ENCODE measurements around the gene C17orf100.
A peak's percentile ranks its signal among the peaks of the same experiment; 100 is the strongest.
"Not testable (repeated sequence)": the region's sequence is repeated elsewhere in the genome, so short reads cannot be mapped to it uniquely, and the experiment has no call there.

The C17orf100 gene

DNA sequence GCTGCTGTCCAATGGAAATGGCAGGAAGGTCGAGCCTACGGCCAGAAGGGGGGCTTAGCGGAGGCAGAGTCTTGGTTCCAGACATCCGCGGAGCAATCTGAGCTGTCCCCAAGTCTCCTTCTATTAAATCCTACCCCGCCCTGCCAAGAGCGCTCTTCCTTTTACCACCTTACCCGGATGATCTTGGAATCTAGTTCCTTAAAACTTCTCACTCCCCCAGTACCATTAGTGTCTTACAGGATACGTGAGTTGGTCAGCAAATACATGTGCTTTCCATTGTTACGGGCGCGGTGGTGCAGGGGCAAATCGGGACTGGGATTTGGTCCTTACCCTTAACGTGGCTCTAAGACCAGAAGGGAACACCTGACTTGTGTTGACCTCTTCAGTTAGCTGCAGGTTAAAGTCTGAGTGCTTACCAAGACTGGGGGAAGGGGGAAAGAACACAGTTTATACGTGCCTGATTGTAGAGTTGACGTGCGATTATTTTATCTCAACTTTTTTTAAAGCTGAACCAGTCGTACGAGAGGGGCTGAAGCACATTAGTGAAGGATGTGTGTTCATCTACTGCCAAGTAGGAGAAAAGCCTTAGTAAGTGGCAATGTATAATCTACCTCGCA is 10.2 kb upstream of the C17orf100 start:
- no peak for DNase-seq

DNA sequence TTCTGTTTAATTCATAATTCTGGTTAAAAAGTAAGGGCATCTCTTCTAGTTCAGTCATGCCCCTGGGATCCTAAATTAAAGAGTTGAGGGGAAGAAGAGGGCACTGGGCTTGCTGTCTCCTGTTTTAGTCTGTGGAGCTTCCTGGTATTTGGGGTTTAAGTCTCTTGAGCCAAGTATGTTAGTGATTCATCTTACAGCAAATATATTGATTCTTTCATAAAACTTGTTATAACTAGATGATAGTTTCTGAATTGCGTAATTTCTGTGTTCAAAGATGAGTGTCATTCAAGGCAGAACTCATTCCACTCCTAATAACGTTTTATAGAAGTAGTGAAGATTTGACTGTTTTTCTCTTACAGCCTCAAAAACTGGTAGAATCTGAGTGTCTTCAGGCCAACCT is 9.0 kb upstream of the C17orf100 start:
- DNase-seq, result no peak

DNA sequence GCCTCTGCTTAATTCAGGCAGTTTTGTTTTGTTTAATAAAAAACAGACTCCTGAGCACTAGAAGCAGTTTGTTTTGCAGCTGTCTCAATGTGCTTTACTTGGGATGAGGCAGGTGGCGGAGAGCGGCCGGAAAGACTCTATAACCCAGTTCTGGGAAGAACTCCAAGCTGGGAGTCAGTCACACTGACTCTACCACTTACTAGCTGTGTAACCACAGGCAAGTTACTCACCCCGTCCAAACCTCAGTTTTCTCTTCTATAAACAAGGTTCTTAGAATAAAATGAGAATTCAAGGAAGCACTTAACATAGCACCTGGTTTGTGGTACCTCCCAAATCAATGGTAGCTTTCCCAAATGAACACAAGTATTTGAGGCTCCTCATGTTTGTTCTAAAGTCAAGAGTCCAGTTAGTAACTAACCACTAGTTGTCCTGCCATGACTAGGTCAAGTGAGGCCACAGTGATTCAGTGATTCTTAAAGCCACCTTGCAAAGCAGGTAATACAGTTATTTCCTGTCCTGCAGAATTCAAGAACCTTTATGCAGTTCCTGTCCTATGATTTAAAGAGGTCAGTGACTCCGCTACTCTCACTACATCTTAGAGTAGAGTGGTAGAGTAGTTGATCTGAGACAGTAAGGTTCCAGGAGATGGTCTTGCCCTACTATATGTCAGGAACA is 8.0 kb upstream of the C17orf100 start:
- DNase-seq, result no peak

DNA sequence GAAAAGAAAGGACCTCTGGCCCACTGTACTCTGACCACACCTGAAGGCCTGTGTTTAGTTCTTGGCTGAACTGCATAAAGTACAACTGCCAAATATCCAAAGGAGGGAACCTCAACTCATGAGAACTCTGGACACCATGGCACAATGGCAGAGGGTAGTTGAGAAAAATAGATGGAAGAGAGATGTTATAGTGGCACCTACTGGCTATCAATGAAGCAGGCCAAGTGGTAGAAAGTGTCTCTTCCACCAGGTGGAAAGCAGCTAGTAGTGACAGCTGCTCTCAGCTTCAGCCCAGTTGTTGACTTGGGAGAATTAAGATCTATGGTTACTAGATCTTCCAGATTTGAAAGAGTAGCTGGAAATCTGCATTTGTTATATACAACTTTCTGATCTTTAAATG is 3.4 kb upstream of the C17orf100 start:
- no peak for DNase-seq

DNA sequence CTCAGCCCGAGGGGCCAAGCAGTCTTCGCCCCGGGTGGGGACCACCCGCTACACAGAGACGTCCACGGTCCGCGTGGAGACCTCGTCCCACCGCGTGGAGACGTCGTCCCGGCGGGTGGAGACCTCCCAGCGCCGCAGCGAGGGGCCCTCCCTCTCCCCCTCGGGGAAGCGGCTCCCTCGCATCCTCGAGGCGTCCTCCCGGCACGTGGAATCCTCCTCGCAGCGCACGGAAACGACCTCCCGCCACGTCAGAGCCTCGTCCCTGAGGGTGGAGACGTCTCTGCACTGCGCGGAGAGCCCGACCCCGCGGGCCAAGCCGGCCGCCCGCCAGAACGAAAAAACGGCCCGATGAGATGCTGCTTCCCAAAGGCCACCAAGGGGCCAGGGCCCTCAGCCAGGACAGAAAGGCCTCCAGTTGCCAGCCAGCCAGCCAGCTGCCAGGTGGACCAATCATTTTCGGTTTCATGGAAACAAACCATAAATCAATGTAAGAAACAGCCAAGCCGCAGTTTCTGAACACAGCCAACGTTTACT is 424 bp downstream of the C17orf100 start:
- no peak for DNase-seq

DNA sequence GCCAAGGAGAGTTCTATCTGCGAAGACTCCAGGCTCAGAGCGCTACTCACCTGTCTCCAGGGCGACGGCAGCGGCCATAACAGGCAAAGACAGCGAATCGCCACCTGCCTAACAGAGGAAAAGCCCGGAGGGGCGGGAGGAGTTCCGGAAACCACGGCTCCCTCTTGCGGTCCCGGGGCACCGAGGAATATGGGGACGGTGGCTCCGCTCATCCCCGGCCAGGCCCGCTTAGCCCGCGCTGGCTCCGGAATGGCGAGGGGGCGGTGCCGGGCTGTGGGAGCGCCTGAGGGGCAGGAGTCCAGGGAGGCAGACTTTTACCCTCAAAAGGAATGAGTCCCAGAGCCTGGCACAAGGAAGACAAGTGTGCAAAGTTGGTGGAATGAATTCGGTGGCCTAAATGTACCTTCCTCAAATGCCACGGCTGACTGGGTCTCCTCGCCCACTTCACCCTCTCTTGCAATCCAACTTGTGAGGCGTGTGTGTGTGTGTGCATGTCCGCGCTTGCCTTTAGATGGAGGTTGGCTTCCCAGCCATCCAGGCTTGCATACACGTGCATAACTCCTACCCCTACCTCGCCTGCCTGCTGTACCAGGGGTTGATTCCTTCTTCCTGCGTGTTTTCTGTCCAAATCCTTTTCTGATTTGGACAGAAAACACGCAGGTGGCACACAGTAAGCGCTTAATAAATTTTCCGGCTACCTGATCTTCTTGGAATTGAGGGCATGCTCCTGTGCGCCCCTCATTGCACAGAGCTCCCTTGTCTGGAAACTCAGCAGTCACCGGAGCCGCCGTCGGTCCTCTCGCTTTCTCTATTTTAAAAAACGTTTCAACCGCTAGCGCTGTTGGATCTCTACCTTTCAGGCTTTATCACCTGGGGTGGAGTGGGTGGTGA is 3.5 kb downstream of the C17orf100 start:
- no peak for DNase-seq

DNA sequence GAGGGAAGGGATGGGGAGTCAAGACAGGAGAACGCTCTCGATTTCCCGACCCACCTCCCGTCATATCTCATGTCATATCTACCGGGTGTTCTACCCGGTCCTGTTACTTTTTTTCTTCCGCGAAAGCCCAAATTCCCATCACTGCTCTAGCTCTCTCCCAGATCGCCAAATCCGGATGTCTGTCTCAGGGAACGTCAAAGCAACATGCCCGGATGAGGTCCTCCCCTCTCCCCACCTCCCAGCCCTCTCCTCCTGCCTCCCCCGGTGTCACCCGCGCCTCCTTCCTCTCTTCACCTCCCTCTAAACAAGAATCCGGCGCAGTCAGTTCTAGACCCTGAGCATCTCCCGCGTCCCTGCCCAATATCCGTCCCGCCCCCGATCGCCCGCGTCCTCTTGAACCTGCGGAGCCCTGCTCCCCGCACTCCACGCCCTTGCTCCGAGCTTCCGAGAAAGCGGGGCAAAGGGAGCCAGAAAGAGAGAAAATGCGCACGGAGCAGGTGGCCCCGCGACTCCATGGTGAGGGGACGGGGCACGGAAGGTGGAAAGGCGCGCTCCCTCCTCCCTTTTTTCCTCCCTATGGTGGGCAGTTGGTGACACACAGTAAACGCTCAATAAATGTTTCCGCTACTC is 4.3 kb downstream of the C17orf100 start:
- not testable (repeated sequence) for DNase-seq

DNA sequence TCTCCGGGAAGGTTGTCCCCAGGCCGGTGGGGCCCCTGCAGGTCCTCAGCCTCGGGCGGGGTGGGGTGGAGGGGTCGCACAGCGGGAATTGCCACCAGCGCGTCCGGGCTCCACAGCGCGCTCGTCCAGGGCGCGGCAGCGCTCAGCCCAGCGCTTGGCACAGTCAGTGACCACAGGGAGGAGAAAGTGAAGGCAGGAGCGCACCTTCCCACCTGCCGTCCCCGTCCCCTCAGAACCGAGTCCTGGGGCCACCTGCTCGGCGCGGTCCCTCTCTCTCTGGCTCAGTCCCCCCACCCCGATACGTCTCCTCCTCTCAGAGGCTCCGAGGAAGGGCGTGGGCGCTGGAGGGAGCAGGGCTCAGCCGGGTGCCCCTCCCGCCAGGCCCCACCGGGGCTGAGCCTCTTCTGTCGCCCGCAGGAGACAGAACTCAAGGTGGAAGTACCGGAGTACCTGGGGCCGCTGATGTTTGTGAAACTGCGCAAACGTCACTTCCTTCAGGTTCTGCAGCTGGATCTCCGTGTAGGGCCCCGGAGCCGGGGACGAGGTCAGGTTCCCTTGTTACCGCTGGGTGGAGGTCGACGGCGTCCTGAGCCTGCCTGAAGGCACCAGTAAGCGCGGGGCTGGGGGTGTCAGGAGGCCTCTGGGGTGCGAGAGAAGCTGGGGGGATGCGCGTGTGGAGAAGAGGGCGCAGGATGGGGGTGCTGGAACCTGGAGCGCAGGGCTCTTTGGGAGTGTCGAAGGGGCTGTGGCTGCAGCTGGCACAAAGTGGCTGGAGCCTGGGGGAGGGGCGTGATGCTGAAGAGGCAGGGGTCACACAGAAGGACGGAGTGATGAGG is 5.5 kb downstream of the C17orf100 start:
- peak in 2 of 4 experiments; percentile 29 to 30 for DNase-seq

DNA sequence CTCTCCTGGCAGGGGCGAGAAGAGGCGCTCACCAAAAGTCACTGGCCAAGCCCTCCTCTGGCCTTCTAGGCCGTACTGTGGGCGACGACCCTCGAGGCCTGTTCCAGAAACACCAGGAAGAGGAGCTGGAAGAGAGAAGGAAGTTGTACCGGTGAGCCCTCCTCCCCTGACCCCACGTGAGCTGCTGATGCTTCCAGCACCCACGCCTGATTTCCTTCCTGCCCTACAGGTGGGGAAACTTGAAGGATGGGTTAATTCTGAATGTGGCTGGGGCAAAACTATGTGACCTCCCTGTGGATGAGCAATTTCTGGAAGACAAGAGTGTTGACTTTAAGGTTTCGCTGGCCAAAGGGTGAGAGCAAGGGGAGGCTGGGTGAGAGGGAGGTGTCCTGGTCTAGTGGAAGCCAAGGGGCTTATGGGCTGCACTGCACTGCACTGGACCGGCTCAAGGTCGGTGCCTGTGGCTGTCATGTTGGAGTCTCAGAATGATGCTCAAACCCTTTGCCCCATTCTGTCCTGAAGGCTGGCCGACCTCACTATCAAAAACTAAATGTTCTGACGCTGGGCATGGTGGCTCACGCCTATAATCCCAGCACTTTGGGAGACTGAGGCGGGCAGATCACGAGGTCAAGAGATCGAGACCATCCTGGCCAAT is 6.2 kb downstream of the C17orf100 start:
- DNase-seq, result no peak

DNA sequence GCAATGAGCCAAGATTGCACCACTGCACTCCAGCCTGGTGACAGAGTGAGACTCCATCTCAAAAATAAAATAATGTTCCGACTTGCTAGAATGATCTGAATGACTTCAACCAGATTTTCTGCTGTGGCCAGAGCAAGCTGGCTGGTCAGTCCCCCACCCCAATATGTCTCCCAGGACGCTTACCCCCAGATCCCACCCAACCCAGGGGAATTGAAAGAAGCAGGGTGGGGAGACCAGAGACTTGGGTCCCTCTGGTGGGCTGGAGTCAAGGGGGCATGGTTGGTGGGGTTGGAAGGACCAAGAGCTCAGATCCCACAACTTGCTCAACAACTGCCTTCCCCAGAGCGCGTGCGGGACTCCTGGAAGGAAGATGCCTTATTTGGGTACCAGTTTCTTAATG is 6.8 kb downstream of the C17orf100 start:
- DNase-seq, result not testable (repeated sequence)

DNA sequence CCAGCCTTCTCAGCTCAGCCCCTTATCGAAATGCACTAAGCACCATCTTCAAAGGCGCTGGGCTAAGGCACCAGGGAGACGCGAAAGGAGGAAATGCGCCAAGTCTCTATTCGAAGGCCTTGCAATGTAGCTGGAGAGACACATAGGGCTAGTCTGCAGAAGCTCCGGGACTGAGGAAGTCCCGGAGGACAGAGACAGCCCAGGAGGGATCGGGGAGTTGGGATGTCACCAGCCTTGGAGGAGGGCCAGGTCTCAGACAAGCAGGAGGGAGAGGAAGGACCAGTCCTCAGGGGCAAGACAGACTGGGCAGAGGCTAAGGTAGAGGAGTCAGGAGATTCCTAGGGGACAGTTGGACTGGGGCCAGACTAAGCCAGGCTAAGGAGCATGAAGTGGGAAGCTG is 8.5 kb downstream of the C17orf100 start:
- no peak for DNase-seq

DNA sequence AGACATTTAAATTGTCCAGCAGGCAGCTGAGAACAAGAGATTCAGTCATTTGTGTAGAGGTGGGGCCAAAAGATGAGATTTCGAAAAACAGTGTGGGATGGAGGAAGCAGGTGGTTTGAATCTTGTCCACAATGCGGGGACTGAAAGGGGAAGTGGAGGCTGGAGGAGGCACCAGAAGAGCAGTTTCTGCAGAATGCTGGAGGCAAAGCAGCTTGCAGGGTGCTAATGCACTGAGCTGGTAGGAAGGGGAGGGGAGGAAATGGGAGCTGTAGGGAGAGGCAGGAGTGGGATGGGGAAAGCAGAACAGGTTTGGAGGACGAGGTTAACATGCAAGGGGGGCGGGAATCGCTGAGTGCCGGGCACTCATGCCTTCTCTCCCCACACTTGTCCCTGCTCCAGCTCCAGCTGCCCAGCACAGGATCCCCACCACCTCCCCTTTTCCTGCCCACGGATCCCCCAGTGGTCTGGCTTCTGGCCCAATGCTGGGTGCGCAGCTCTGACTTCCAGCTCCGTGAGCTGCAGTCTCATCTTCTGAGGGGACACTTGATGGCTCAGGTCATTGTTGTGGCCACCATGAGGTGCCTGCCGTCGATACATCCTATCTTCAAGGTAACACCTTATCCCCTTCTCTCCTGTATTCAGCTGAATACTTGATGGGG is 9.4 kb downstream of the C17orf100 start:
- DNase-seq, result no peak

DNA sequence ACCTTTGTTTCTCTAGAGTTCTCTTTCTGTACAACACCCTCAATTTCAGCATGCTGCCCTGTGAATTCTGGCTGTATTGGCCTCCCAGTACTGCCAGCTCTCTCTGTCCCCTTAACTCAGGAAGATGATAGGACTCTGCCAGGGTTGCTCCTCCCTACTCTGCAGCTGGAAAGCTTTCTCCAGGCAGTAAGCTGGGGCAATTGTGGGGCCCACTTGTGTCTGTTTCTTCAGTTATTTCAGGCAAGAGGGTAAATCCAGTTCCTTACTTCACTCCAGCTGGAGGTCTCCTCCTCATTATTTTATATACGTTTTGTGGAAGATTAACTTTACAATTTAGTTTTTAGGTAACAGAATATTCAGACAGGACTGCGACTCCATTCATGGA is 9.9 kb downstream of the C17orf100 start:
- DNase-seq, result no peak

DNA sequence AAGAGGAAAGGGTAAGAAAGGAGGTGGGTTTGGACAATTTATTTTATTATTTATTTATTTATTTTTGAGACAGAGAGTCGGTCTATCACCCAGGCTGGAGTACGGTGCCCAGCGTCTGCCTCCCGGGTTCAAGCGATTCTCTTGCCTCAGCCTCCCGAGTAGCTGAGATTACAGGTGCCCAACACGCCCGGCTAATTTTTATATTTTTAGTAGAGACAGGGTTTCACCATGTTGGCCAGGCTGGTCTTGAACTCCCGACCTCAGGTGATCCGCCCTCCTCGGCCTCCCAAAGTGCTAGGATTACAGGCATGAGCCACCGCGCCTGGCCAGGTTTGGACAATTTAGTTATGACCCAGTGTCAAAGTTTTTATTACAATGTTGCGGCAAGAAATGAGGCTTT is 11.6 kb downstream of the C17orf100 start:
- not testable (repeated sequence) for DNase-seq

DNA sequence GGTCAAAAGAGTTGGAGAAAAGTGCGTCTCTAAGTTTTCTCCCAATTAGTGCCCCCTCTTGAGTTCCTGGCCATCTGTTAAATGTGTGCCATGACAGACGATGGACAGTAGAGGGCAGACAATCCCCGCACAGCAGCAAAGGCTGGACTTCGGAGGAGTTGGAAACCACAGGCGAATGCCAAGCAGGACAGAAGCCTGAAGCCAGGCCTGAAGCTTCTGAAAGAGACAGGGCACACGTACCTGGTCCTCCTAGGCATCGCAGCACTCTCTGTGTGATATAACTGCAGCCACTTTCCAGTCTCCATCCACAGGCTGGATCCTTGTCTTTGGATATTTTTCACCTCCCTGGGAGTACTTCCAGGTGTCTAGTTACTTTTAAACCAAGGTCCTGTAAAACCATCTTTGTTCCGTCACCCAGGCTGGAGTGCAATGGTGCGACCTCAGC is 14.5 kb downstream of the C17orf100 start:
- no peak for DNase-seq

DNA sequence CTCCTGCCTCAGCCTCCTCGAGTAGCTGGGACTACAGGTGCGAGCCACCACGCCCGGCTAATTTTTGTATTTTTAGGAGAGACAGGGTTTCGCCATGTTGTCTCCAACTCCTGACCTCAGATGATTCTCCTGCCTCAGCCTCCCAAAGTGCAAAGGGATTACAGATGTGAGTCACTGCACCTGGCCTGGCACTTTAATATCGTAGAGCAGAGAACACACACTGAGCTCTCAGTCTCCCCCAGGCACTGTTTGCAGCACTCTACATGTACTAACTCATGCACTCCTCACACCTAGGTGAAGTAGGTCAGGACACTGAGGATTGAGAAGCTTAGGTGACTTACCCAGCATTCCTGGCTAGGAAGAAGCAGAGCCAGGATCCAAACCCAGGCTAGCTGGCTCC is 15.0 kb downstream of the C17orf100 start:
- no peak for DNase-seq

DNA sequence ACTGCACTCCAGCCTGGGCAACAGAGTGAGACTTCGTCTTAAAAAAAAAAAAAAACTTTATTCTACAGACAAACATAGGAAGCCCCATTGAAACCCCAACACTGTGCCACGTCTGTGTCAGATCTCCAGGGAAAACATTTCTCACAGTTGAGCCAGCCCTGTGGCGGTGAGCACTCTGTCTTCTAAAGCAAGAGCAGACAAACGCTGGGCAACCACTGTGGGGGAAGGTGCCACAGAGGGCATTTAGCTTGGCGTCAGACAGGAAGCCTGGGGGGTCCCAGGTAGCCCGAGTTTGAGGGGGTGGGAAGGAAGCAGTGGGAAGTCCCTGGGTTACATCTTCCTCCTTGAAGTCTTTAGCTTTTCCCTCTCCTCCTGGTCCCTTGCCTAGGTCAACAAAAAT is 16.0 kb downstream of the C17orf100 start:
- DNase-seq, result no peak

DNA sequence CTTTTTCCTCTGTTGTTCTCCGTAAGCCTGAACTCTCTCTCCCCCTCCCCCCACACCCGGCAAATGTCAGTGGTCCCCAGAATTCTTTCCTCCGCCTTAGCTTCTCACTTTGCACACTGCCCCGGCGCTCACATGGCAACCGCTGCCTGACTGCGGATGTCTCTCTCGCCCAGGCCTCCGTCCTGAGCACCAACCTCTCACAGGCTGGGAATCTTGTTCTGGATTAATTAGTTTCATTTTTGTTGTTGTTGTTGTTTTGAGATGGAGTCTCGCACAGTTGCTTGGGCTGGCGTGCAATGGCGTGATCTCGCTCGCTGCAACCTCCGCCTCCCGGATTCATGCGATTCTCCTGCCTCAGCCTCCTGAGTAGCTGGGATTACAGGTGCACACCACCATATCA is 16.7 kb downstream of the C17orf100 start:
- DNase-seq, result no peak

DNA sequence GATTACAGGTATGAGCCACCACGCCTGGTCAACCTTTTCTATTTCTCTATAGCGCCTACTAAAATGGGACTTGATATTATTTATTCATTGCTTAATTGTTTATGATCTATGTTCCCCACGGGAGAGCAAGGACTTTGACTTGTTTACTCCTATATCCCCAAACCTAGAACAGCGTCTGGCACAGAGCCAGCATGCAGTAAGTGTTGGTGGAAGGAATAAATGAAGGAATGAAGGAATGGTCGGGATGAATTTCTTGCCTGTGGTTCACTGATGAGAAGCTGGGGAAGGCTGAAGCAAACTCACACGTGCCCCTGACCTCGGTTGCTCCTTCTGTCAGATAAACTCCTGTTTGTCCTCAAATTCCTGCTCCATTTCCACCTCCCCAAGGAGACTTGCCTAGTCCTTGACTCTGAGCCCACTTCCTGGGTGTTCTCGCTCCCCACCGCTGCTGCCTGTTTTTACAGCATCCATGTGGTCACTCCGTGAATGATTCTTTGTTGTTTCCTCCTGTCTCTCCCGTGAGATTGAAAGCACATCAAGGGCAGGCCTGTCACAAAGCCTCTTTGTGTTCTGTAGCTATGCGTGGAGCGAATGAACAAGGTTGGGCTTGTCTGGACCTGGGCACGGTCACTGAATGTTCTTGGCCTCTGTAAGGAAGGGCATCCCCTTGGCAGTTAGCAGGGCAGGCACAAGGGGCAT is 17.3 kb downstream of the C17orf100 start:
- no peak for DNase-seq

DNA sequence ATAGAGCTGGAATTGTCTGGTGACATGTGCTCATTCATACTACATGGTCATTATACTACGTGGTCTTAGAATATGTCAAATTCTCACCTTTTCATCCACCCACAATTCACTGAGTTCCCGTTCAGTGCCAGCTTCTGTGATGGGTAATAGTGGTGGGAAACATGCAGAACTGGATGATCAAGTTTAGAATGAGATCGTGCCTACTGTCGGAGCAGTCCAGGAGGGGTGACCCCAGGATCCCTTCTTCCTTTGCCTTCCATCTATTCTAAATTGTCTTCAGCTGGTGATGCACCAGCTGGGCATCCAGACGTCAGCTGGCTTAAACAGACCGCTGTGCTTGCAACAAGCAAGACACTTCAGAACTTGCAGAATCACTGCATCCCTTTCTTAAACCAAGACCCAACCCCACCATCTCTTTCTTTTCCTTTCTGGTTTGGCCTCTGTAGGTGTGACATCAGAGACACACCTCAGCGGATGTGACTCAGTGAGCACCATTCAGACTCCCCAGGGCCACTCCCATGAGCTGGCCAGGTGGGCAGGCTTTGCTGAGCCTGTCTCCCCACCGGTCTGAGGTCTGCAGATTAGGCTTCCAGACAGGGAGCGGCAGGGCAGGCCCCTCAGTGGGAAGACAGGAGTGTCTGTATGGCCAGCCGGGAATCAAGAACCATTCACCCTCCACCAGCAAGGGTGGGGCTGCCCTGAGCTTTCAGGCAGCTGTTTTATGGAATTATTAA is 18.1 kb downstream of the C17orf100 start:
- no peak for DNase-seq
